ENCODE results near the gene AK2. TPM values are rescaled to one million over a fixed set of nuclear protein-coding genes. Genes with fewer than 3 reads are reported as not detected.

The AK2 gene
- total RNA-seq, 1 experiment from 2014 or later: 159 TPM

GRCh38 chr1:33086384-33086850 lies 49.7 kb upstream of the AK2 start:
- Mint-ChIP-seq H3K9me3 (no peaks in the 10 kb centered on the region), H3K27ac (no peak overlapping the region), H3K4me3 (no peak overlapping the region), H3K27me3 (ENCODE audit: low read depth) (peaks cover 62% of the 10 kb centered on the region), H3K36me3 (ENCODE audit: insufficient read depth in 1 of 3, low read depth in 3 of 3) (no peaks in the 10 kb centered on the region; a peak in 2 of 7 replicates), H3K4me1 (peaks cover 17 to 19% of the 10 kb centered on the region in 2 experiments)
- Histone ChIP-seq H3K4ac (ENCODE audit: low read depth, low read length) (no peak overlapping the region), H3K27me3 (ENCODE audit: insufficient read depth, low read length) (peaks cover 27% of the 10 kb centered on the region), H3K56ac (ENCODE audit: insufficient read length, low read depth, low read length) (no peak overlapping the region), H4K5ac (ENCODE audit: insufficient read length, low read depth, low read length) (no peak overlapping the region), H3K14ac (ENCODE audit: insufficient read depth, low read length) (no peak overlapping the region), H3K4me1 (ENCODE audit: insufficient read depth, low read length) (0 out of 2 replicates have a peak, but pooled peaks cover 2% of the 10 kb centered on the region), H3K79me1 (ENCODE audit: insufficient read depth, low read depth, low read length, poor library complexity, severe bottlenecking) (no peaks in the 10 kb centered on the region), H2BK12ac (ENCODE audit: insufficient read length, low read depth, low read length) (no peak overlapping the region), H2BK5ac (ENCODE audit: insufficient read length, low read length) (no peak overlapping the region), H2AK5ac (ENCODE audit: insufficient read length, low read length) (no peak overlapping the region), H4K20me1 (ENCODE audit: control insufficient read depth, insufficient read depth, insufficient read length) (no peaks in the 10 kb centered on the region), H3K9me3 (ENCODE audit: control insufficient read depth, low read depth, low read length) (no peaks in the 10 kb centered on the region), H3T11ph (ENCODE audit: low read length) (no peak overlapping the region), H4K91ac (ENCODE audit: insufficient read length, low read depth, low read length) (no peak overlapping the region), H4K8ac (replicated peaks; ENCODE audit: insufficient read length, low read depth, low read length) (no peak overlapping the region), H3K23ac (ENCODE audit: insufficient read length, low read depth, low read length) (no peak overlapping the region), H3K4me2 (ENCODE audit: insufficient read depth, insufficient read length, low read length) (no peak overlapping the region), H3K9ac (ENCODE audit: extremely low read depth, insufficient read length, low read length) (no peak overlapping the region), H3K27ac (ENCODE audit: insufficient read length, low read depth, low read length) (no peak overlapping the region), H3K23me2 (ENCODE audit: insufficient read length, low read depth, low read length, poor library complexity, severe bottlenecking) (peaks cover 2% of the 10 kb centered on the region), H2BK20ac (ENCODE audit: low read depth, low read length, poor library complexity, severe bottlenecking) (no peak overlapping the region), H3K79me2 (ENCODE audit: insufficient read depth, low read length) (no peaks in the 10 kb centered on the region), H2BK120ac (ENCODE audit: low read depth, low read length, poor library complexity, severe bottlenecking) (no peak overlapping the region), H3K18ac (ENCODE audit: insufficient read length, low read depth, low read length) (no peak overlapping the region), H2BK15ac (ENCODE audit: low read depth, low read length) (no peak overlapping the region), H2AFZ (ENCODE audit: low read length) (no peak overlapping the region)
- TF ChIP-seq, protein P1, sequence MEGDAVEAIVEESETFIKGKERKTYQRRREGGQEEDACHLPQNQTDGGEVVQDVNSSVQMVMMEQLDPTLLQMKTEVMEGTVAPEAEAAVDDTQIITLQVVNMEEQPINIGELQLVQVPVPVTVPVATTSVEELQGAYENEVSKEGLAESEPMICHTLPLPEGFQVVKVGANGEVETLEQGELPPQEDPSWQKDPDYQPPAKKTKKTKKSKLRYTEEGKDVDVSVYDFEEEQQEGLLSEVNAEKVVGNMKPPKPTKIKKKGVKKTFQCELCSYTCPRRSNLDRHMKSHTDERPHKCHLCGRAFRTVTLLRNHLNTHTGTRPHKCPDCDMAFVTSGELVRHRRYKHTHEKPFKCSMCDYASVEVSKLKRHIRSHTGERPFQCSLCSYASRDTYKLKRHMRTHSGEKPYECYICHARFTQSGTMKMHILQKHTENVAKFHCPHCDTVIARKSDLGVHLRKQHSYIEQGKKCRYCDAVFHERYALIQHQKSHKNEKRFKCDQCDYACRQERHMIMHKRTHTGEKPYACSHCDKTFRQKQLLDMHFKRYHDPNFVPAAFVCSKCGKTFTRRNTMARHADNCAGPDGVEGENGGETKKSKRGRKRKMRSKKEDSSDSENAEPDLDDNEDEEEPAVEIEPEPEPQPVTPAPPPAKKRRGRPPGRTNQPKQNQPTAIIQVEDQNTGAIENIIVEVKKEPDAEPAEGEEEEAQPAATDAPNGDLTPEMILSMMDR (conservative IDR thresholded peaks at IDR 0.05): peak; percentile 86
- DNase-seq: peak; percentile 85
- no CpG with 5 or more reads among the region's 12 CpGs for WGBS (ENCODE audit: extremely low coverage, insufficient read length, low lambda C conversion rate)
